HAP-1 (cell line): ENCODE data around the gene PPP5C.

Experiments
- DNase-seq, 2 experiments: peaks; one replicate each; pipeline ENCODE4 v3.0.0-alpha.2; 2016 to 2020; ENCODE audit warnings: low spot score in 2 of 2
- H3K27me3 ChIP-seq: fragments of 250-450 bp; sonication (Bioruptor Pico); 2 replicates; pipeline ENCODE4 v1.5.1; 2020; ENCODE audit warnings: low read depth, mild to moderate bottlenecking, moderate library complexity
- H3K36me3 ChIP-seq: fragments of 250-450 bp; sonication (Bioruptor Pico); replicated peaks from 2 replicates; pipeline ENCODE4 v1.5.1; 2020; ENCODE audit warnings: mild to moderate bottlenecking
- H3K4me1 ChIP-seq: fragments of 250-450 bp; sonication (Bioruptor Pico); 2 replicates; pipeline ENCODE4 v1.5.1; 2020; ENCODE audit warnings: mild to moderate bottlenecking
- H3K4me3 ChIP-seq: fragments of 250-450 bp; sonication (Bioruptor Pico); 2 replicates; pipeline ENCODE4 v1.5.1; 2020; ENCODE audit warnings: mild to moderate bottlenecking, moderate library complexity
- H3K9me3 ChIP-seq: fragments of 250-450 bp; sonication (Bioruptor Pico); 2 replicates; pipeline ENCODE4 v1.5.1; 2020; ENCODE audit warnings: mild to moderate bottlenecking, moderate library complexity
- in situ Hi-C: fragments of 300-500 bp; cut with MboI; formaldehyde crosslinking; loops from 3 replicates; pipeline ENCODE4 v1.14.3; 2020; ENCODE audit warnings: low sequenced_read_pairs, inconsistent platforms, mixed read lengths

The PPP5C gene

GRCh38 chr19:46347572-46347883 lies 641 bp downstream of the PPP5C start:
- in situ Hi-C loops = no loop called here
- peaks cover 12% of the 10 kb centered on the region; the same call in 1 of the 2 replicates for H3K36me3 ChIP-seq
- DNase-seq = no peak
- H3K9me3 ChIP-seq = no peaks in the 10 kb centered on the region
- peaks cover 6% of the 10 kb centered on the region for H3K4me1 ChIP-seq
- H3K27me3 ChIP-seq = no peaks in the 10 kb centered on the region
- peak overlapping the region; percentile 96 for H3K4me3 ChIP-seq

GRCh38 chr19:46347985-46348384 lies 1.1 kb downstream of the PPP5C start:
- in situ Hi-C loops = no loop called here
- Histone ChIP-seq H3K4me1 (peaks cover 6% of the 10 kb centered on the region), H3K36me3 (peaks cover 12% of the 10 kb centered on the region; the same call in 1 of the 2 replicates), H3K9me3 (no peaks in the 10 kb centered on the region), H3K27me3 (no peaks in the 10 kb centered on the region), H3K4me3 (peak overlapping the region; percentile 96)
- no peak for DNase-seq

- Histone ChIP-seq H3K9me3 (no peaks in the 10 kb centered on the region), H3K36me3 (peaks cover 21% of the 10 kb centered on the region), H3K4me1 (peaks cover 6% of the 10 kb centered on the region), H3K27me3 (no peaks in the 10 kb centered on the region), H3K4me3 (no peak overlapping the region)
- in situ Hi-C loops = no loop called here
- DNase-seq = no peak
Measured at GRCh38 chr19:46349311-46349993, 2.6 kb downstream of the PPP5C start.

GRCh38 chr19:46350029-46350757 lies 3.3 kb downstream of the PPP5C start:
- Histone ChIP-seq H3K9me3 (no peaks in the 10 kb centered on the region), H3K4me1 (peaks cover 6% of the 10 kb centered on the region), H3K27me3 (no peaks in the 10 kb centered on the region), H3K36me3 (peaks cover 28% of the 10 kb centered on the region), H3K4me3 (no peak overlapping the region)
- no peak for DNase-seq
- in situ Hi-C loops = no loop called here

GRCh38 chr19:46350758-46351159 lies 3.9 kb downstream of the PPP5C start:
- H3K9me3 ChIP-seq = no peaks in the 10 kb centered on the region
- in situ Hi-C loops = no loop called here
- H3K4me3 ChIP-seq = no peak overlapping the region
- no peak for DNase-seq
- H3K27me3 ChIP-seq = no peaks in the 10 kb centered on the region
- H3K36me3 ChIP-seq = peaks cover 34% of the 10 kb centered on the region
- peaks cover 6% of the 10 kb centered on the region for H3K4me1 ChIP-seq

GRCh38 chr19:46351241-46352041 lies 4.6 kb downstream of the PPP5C start:
- H3K4me3 ChIP-seq = no peak overlapping the region
- no peak for DNase-seq
- H3K27me3 ChIP-seq = no peaks in the 10 kb centered on the region
- peaks cover 41% of the 10 kb centered on the region for H3K36me3 ChIP-seq
- in situ Hi-C loops = no loop called here
- H3K4me1 ChIP-seq = peaks cover 4% of the 10 kb centered on the region
- H3K9me3 ChIP-seq = no peaks in the 10 kb centered on the region

- Histone ChIP-seq H3K27me3 (no peaks in the 10 kb centered on the region), H3K4me3 (no peak overlapping the region), H3K4me1 (no peaks in the 10 kb centered on the region), H3K9me3 (no peaks in the 10 kb centered on the region), H3K36me3 (peaks cover 50% of the 10 kb centered on the region)
- in situ Hi-C loops = no loop called here
- no peak for DNase-seq
Measured at GRCh38 chr19:46353730-46354528, 7.0 kb downstream of the PPP5C start.

GRCh38 chr19:46355234-46356148 lies 8.6 kb downstream of the PPP5C start:
- Histone ChIP-seq H3K9me3 (no peaks in the 10 kb centered on the region), H3K27me3 (no peaks in the 10 kb centered on the region), H3K4me1 (no peaks in the 10 kb centered on the region), H3K4me3 (no peak overlapping the region), H3K36me3 (peaks cover 53% of the 10 kb centered on the region)
- DNase-seq = no peak
- in situ Hi-C loops = no loop called here

GRCh38 chr19:46356149-46357055 lies 9.5 kb downstream of the PPP5C start:
- no peak overlapping the region for H3K4me3 ChIP-seq
- H3K9me3 ChIP-seq = no peaks in the 10 kb centered on the region
- no peaks in the 10 kb centered on the region for H3K27me3 ChIP-seq
- in situ Hi-C loops = no loop called here
- no peak for DNase-seq
- peaks cover 44% of the 10 kb centered on the region for H3K36me3 ChIP-seq
- no peaks in the 10 kb centered on the region for H3K4me1 ChIP-seq

GRCh38 chr19:46357846-46358583 lies 11.1 kb downstream of the PPP5C start:
- H3K9me3 ChIP-seq = no peaks in the 10 kb centered on the region
- no peak for DNase-seq
- H3K4me1 ChIP-seq = no peaks in the 10 kb centered on the region
- H3K4me3 ChIP-seq = no peak overlapping the region
- in situ Hi-C loops = no loop called here
- no peaks in the 10 kb centered on the region for H3K27me3 ChIP-seq
- peaks cover 46% of the 10 kb centered on the region for H3K36me3 ChIP-seq

- Histone ChIP-seq H3K27me3 (no peaks in the 10 kb centered on the region), H3K4me1 (no peaks in the 10 kb centered on the region), H3K36me3 (peaks cover 39% of the 10 kb centered on the region), H3K4me3 (no peak overlapping the region), H3K9me3 (no peaks in the 10 kb centered on the region)
- in situ Hi-C loops = no loop called here
- DNase-seq = no peak
Measured at GRCh38 chr19:46361915-46362314, 15.0 kb downstream of the PPP5C start.
